DND-41 (cell line): ENCODE measurements around the gene ARL14EP.

ENCODE experiments used
- ATAC-seq: fragments of 200-7000 bp; cut with Tn5 transposase; 3 replicates; pipeline ENCODE4 v1.9.1; 2021; ENCODE audit warnings: low read depth; ENCODE audit not compliant: insufficient read depth
- DNase-seq: peaks from one replicate; pipeline ENCODE4 v3.0.0-alpha.2; 2020
- H2AFZ ChIP-seq: 2 replicates; pipeline ENCODE4 v1.6.0; 2012; ENCODE audit warnings: low read depth, low read length
- H3K27ac ChIP-seq: 2 replicates; pipeline ENCODE4 v1.5.1; 2012; ENCODE audit warnings: low read length, inconsistent platforms
- H3K27me3 ChIP-seq: fragments of 200-600 bp; sonication (generic); 2 replicates; pipeline ENCODE4 v1.6.0; 2012; ENCODE audit warnings: low read length, mild to moderate bottlenecking, inconsistent platforms; ENCODE audit not compliant: insufficient read depth, poor library complexity
- H3K36me3 ChIP-seq: 2 replicates; pipeline ENCODE4 v1.5.1; 2012; ENCODE audit warnings: low read length, inconsistent platforms; ENCODE audit not compliant: insufficient read depth
- H3K4me1 ChIP-seq: 2 replicates; pipeline ENCODE4 v1.5.1; 2012; ENCODE audit warnings: mild to moderate bottlenecking, low read length; ENCODE audit not compliant: insufficient read depth
- H3K4me2 ChIP-seq: 2 replicates; pipeline ENCODE4 v1.6.0; 2012; ENCODE audit warnings: mild to moderate bottlenecking, moderate library complexity, low read length, inconsistent platforms; ENCODE audit not compliant: insufficient read depth
- H3K4me3 ChIP-seq, 2 experiments: fragments of 200-600 bp in 1 of 2; shearing (Covaris generic) in 1 of 2; 2 replicates each; pipeline ENCODE4 v1.5.1; 2012 to 2016; ENCODE audit warnings: inconsistent platforms in 2 of 2, low read length in 2 of 2, mild to moderate bottlenecking in 2 of 2, low read depth in 1 of 2, moderate library complexity in 1 of 2
- H3K79me2 ChIP-seq: 2 replicates; pipeline ENCODE4 v1.6.0; 2012; ENCODE audit warnings: low read length, inconsistent platforms; ENCODE audit not compliant: insufficient read depth
- H3K9ac ChIP-seq: 2 replicates; pipeline ENCODE4 v1.6.0; 2012; ENCODE audit warnings: low read depth, mild to moderate bottlenecking, inconsistent platforms, low read length, moderate library complexity
- H3K9me3 ChIP-seq: 2 replicates; pipeline ENCODE4 v1.5.1; 2012; ENCODE audit warnings: low read length, moderate library complexity, mild to moderate bottlenecking, inconsistent platforms; ENCODE audit not compliant: insufficient read depth, severe bottlenecking
- H4K20me1 ChIP-seq: 2 replicates; pipeline ENCODE4 v1.6.0; 2012; ENCODE audit warnings: low read length; ENCODE audit not compliant: insufficient read depth
- CTCF ChIP-seq: IDR thresholded peaks from 2 replicates; pipeline ENCODE4 v1.5.1; 2012; ENCODE audit warnings: borderline replicate concordance, low read length, moderate library complexity, mild to moderate bottlenecking; ENCODE audit not compliant: poor library complexity, severe bottlenecking; ENCODE audit errors: extremely low read depth
- EZH2 ChIP-seq: IDR thresholded peaks from 3 replicates; pipeline ENCODE4 v1.6.1; 2012; ENCODE audit warnings: borderline replicate concordance, low read depth, mild to moderate bottlenecking, moderate library complexity, low read length, inconsistent platforms; ENCODE audit not compliant: severe bottlenecking

ARL14EP gene

GRCh38 chr11:30329150-30329940 lies 6.4 kb downstream of the ARL14EP start:
- H4K20me1 ChIP-seq, result peaks cover 24% of the 10 kb centered on the region; the same call in 1 of the 2 replicates
- peaks cover 66% of the 10 kb centered on the region for H3K79me2 ChIP-seq
- H3K27me3 ChIP-seq, result no peaks in the 10 kb centered on the region
- H3K9me3 ChIP-seq, result no peaks in the 10 kb centered on the region
- peaks cover 23% of the 10 kb centered on the region for H3K4me1 ChIP-seq
- no peak overlapping the region for H3K4me3 ChIP-seq
- no peak overlapping the region for H3K4me2 ChIP-seq
- DNase-seq (no peak), ATAC-seq (no peak)
- H3K9ac ChIP-seq, result no peak overlapping the region
- peaks cover 37% of the 10 kb centered on the region for H3K36me3 ChIP-seq
- no peak overlapping the region for H3K27ac ChIP-seq
- no peak overlapping the region for H2AFZ ChIP-seq
- TF ChIP-seq CTCF (no peak), EZH2 (no peak)

GRCh38 chr11:30333405-30333804 lies 10.5 kb downstream of the ARL14EP start:
- peak; percentile 62; the same call in 1 of the 3 replicates for ATAC-seq

DNA sequence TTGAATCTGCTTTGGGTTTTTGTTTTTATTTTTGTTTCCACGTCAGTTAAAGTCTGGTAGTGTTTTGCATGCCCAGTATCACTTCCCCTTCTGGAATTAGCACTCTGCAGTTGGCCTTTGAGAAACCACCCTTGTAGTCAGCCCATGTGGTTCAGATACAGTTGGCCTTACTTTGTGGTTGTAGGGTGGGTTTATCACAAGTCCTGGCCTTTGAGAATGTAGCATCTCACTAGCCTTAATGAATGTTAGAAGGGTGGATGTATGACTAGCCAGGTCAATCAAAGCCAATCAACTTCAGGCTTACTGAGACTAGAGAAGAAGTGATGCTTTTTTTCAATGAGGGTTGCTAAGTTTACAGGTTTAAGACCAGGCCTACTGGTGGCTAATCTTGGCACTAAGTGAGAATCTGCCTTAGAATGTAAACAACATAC lies 19.8 kb downstream of the ARL14EP start:
- Histone ChIP-seq H3K4me3 (no peak overlapping the region), H3K9ac (no peak overlapping the region), H3K4me2 (no peak overlapping the region), H3K36me3 (peaks cover 11% of the 10 kb centered on the region; the same call in 1 of the 2 replicates), H3K27ac (no peak overlapping the region), H4K20me1 (0 out of 2 replicates have a peak, but pooled peaks cover 4% of the 10 kb centered on the region), H3K27me3 (no peaks in the 10 kb centered on the region), H3K4me1 (no peaks in the 10 kb centered on the region), H2AFZ (no peak overlapping the region), H3K9me3 (no peaks in the 10 kb centered on the region), H3K79me2 (no peaks in the 10 kb centered on the region)
- DNase-seq (no peak), ATAC-seq (no peak)
- TF ChIP-seq EZH2, result no peak
- no peak for TF ChIP-seq CTCF

More at GRCh38 chr11:30333405-30333804, 10.5 kb downstream of the ARL14EP start:
- no peak overlapping the region for H3K4me2 ChIP-seq
- H3K9me3 ChIP-seq, result no peaks in the 10 kb centered on the region
- peaks cover 30% of the 10 kb centered on the region for H3K79me2 ChIP-seq
- H3K36me3 ChIP-seq, result peaks cover 61% of the 10 kb centered on the region
- no peaks in the 10 kb centered on the region for H3K4me1 ChIP-seq
- no peak overlapping the region for H2AFZ ChIP-seq
- no peak overlapping the region for H3K27ac ChIP-seq
- no peak overlapping the region for H3K9ac ChIP-seq
- DNase-seq, result no peak
- TF ChIP-seq EZH2, result no peak
- TF ChIP-seq CTCF, result peak; percentile 58
- peaks cover 18% of the 10 kb centered on the region; the same call in 1 of the 2 replicates for H4K20me1 ChIP-seq
- H3K27me3 ChIP-seq, result no peaks in the 10 kb centered on the region
- no peak overlapping the region for H3K4me3 ChIP-seq
